Panc1 (cell line): ENCODE results near the gene MFSD6.

Source experiments
- CTCF ChIP-seq: fragments of 450-650 bp; IDR thresholded peaks from 2 replicates; pipeline ENCODE4 v1.5.1; 2017; ENCODE audit warnings: mild to moderate bottlenecking
- POLR2AphosphoS5 ChIP-seq: IDR thresholded peaks from 2 replicates; pipeline ENCODE4 v1.6.1; 2012; ENCODE audit warnings: mild to moderate bottlenecking, low read depth, low read length, moderate library complexity
- REST ChIP-seq, 2 experiments: IDR thresholded peaks; 2 replicates each; pipeline ENCODE4 v1.6.1; 2011 to 2012; ENCODE audit warnings: low read depth in 2 of 2, control low read depth in 1 of 2, low read length in 1 of 2, mild to moderate bottlenecking in 1 of 2, moderate library complexity in 1 of 2; ENCODE audit not compliant: insufficient read depth in 1 of 2
- SIN3A ChIP-seq: IDR thresholded peaks from 2 replicates; pipeline ENCODE4 v1.6.1; 2012; ENCODE audit warnings: low read depth, mild to moderate bottlenecking, low read length, moderate library complexity, borderline replicate concordance; ENCODE audit not compliant: insufficient read depth
- TCF7L2 ChIP-seq: IDR thresholded peaks from 2 replicates; pipeline ENCODE4 v1.6.1; 2011; ENCODE audit warnings: mild to moderate bottlenecking, low read depth, low read length, inconsistent platforms

- no peak for TF ChIP-seq CTCF
- TF ChIP-seq TCF7L2 = no peak
- no peak for TF ChIP-seq REST (IDR thresholded peaks at IDR 0.05; ENCODE audit: insufficient read depth in 1 of 2, low read depth in 2 of 2, low read length in 1 of 2)
- TF ChIP-seq SIN3A = no peak
- TF ChIP-seq POLR2AphosphoS5 = no peak
Measured at GRCh38 chr2:190537765-190538164, 129.6 kb downstream of the MFSD6 start.
